Mesendoderm (in vitro differentiated cells): ENCODE measurements around the gene CRB2.
A peak's percentile ranks its signal among the peaks of the same experiment; 100 is the strongest.
"Not testable (repeated sequence)": the region's sequence is repeated elsewhere in the genome, so short reads cannot be mapped to it uniquely, and the experiment has no call there.

Source experiments
- DNase-seq: peaks from one replicate; pipeline ENCODE4 v3.0.0; 2013
- H2AK5ac ChIP-seq: 2 replicates; pipeline ENCODE4 v1.6.1; 2013; ENCODE audit warnings: low read length, inconsistent platforms
- H2BK120ac ChIP-seq: 2 replicates; pipeline ENCODE4 v1.6.1; 2013; ENCODE audit warnings: low read depth, mild to moderate bottlenecking, low read length, moderate library complexity, mixed read lengths
- H2BK15ac ChIP-seq: replicated peaks from 2 replicates; pipeline ENCODE4 v1.6.1; 2013; ENCODE audit warnings: low read depth, mild to moderate bottlenecking, moderate library complexity
- H2BK5ac ChIP-seq: 2 replicates; pipeline ENCODE4 v1.6.1; 2013; ENCODE audit warnings: low read length, inconsistent platforms
- H3K18ac ChIP-seq: 2 replicates; pipeline ENCODE4 v1.6.1; 2013; ENCODE audit warnings: mild to moderate bottlenecking, low read length, mixed read lengths
- H3K23ac ChIP-seq: one replicate; pipeline ENCODE4 v1.6.1; 2013; ENCODE audit warnings: low read length
- H3K27ac ChIP-seq: 2 replicates; pipeline ENCODE4 v1.5.1; 2013; ENCODE audit warnings: low read depth, mild to moderate bottlenecking, inconsistent platforms, low read length, moderate library complexity
- H3K27me3 ChIP-seq: 2 replicates; pipeline ENCODE4 v1.6.1; 2013; ENCODE audit warnings: low read length, control low read depth, mild to moderate bottlenecking, inconsistent platforms; ENCODE audit not compliant: insufficient read depth, poor library complexity
- H3K36me3 ChIP-seq: 2 replicates; pipeline ENCODE4 v1.6.1; 2013; ENCODE audit warnings: low read length, inconsistent platforms; ENCODE audit not compliant: control insufficient read depth, insufficient read depth
- H3K4ac ChIP-seq: one replicate; pipeline ENCODE4 v1.6.1; 2013; ENCODE audit warnings: low read depth, mild to moderate bottlenecking, low read length, moderate library complexity
- H3K4me1 ChIP-seq: 2 replicates; pipeline ENCODE4 v1.6.1; 2013; ENCODE audit warnings: low read depth, low read length, inconsistent platforms; ENCODE audit not compliant: control insufficient read depth
- H3K4me2 ChIP-seq: 2 replicates; pipeline ENCODE4 v1.6.1; 2013; ENCODE audit warnings: low read length
- H3K4me3 ChIP-seq: 2 replicates; pipeline ENCODE4 v1.5.1; 2013; ENCODE audit warnings: mild to moderate bottlenecking, low read length
- H3K56ac ChIP-seq: one replicate; pipeline ENCODE4 v1.6.1; 2013; ENCODE audit warnings: low read length
- H3K79me1 ChIP-seq: 2 replicates; pipeline ENCODE4 v1.6.1; 2013; ENCODE audit warnings: low read length, inconsistent platforms
- H3K79me2 ChIP-seq: 2 replicates; pipeline ENCODE4 v1.6.1; 2013; ENCODE audit warnings: mild to moderate bottlenecking, low read length; ENCODE audit not compliant: control insufficient read depth, insufficient read depth
- H3K9ac ChIP-seq: 2 replicates; pipeline ENCODE4 v1.6.1; 2013; ENCODE audit warnings: low read length, inconsistent platforms
- H4K5ac ChIP-seq: one replicate; pipeline ENCODE4 v1.6.1; 2013; ENCODE audit warnings: low read length
- H4K8ac ChIP-seq: one replicate; pipeline ENCODE4 v1.6.1; 2013; ENCODE audit warnings: low read depth, mild to moderate bottlenecking, control low read depth, low read length, moderate library complexity
- WGBS: extraction: QIAGEN DNeasy Blood & Tissue Kit; methylation state at CpG from one replicate; pipeline ENCODE4 v1.1.7; 2013; ENCODE audit warnings: low lambda C conversion rate, missing lambda C conversion rate; ENCODE audit not compliant: insufficient coverage; ENCODE audit errors: extremely low coverage; 5-methylcytosine and 5-hydroxymethylcytosine counted together

Gene CRB2

GRCh38 chr9:123398938-123399337, 42.9 kb downstream of the CRB2 start:
- not testable (repeated sequence) for H3K79me2 ChIP-seq, H4K8ac ChIP-seq, H3K18ac ChIP-seq, H3K4me3 ChIP-seq, H3K9ac ChIP-seq, H4K5ac ChIP-seq, H2BK120ac ChIP-seq, H3K79me1 ChIP-seq, H3K4me2 ChIP-seq, H2BK15ac ChIP-seq, DNase-seq, H2AK5ac ChIP-seq, H3K23ac ChIP-seq, H3K4ac ChIP-seq, H3K27ac ChIP-seq, H3K36me3 ChIP-seq, H3K27me3 ChIP-seq, H3K56ac ChIP-seq, H2BK5ac ChIP-seq
- H3K4me1 ChIP-seq: peaks cover 10% of the 10 kb centered on the region
- no CpG with 5 or more reads among the region's 14 CpGs for WGBS

- Histone ChIP-seq H2AK5ac (no peak overlapping the region), H2BK120ac (no peak overlapping the region), H3K4me2 (no peak overlapping the region), H4K8ac (no peak overlapping the region), H3K23ac (no peak overlapping the region), H3K36me3 (no peaks in the 10 kb centered on the region), H3K27me3 (no peaks in the 10 kb centered on the region), H3K4me3 (no peak overlapping the region), H3K56ac (no peak overlapping the region), H4K5ac (no peak overlapping the region), H3K4me1 (peaks cover 6% of the 10 kb centered on the region), H3K79me2 (no peaks in the 10 kb centered on the region), H3K9ac (no peak overlapping the region), H3K79me1 (no peaks in the 10 kb centered on the region), H2BK5ac (no peak overlapping the region), H2BK15ac (no peak overlapping the region), H3K4ac (no peak overlapping the region), H3K18ac (no peak overlapping the region), H3K27ac (no peak overlapping the region)
- no CpG with 5 or more reads among the region's 11 CpGs for WGBS
- DNase-seq: peak; percentile 51
These were observed 43.9 kb downstream of the CRB2 start for GRCh38 chr9:123399803-123400378.

- WGBS: no CpG with 5 or more reads among the region's 13 CpGs
- Histone ChIP-seq H3K4ac (no peak overlapping the region), H3K79me2 (no peaks in the 10 kb centered on the region), H3K18ac (no peak overlapping the region), H3K79me1 (no peaks in the 10 kb centered on the region), H4K8ac (no peak overlapping the region), H3K36me3 (no peaks in the 10 kb centered on the region), H3K23ac (no peak overlapping the region), H3K4me3 (no peak overlapping the region), H3K9ac (no peak overlapping the region), H3K4me2 (no peak overlapping the region), H3K27ac (no peak overlapping the region), H2AK5ac (no peak overlapping the region), H3K56ac (no peak overlapping the region), H4K5ac (no peak overlapping the region), H2BK120ac (no peak overlapping the region), H3K27me3 (no peaks in the 10 kb centered on the region), H2BK5ac (no peak overlapping the region), H2BK15ac (no peak overlapping the region), H3K4me1 (peaks cover 2% of the 10 kb centered on the region)
- no peak for DNase-seq
These were observed 45.0 kb downstream of the CRB2 start for GRCh38 chr9:123400926-123401503.

GRCh38 chr9:123401879-123402513, 46.0 kb downstream of the CRB2 start:
- H3K4me2 ChIP-seq: no peak overlapping the region
- H3K56ac ChIP-seq: no peak overlapping the region
- no peak overlapping the region for H3K9ac ChIP-seq
- no peak overlapping the region for H3K18ac ChIP-seq
- H2AK5ac ChIP-seq: no peak overlapping the region
- H3K27me3 ChIP-seq: no peaks in the 10 kb centered on the region
- no CpG with 5 or more reads among the region's 9 CpGs for WGBS
- H3K4me3 ChIP-seq: no peak overlapping the region
- H3K36me3 ChIP-seq: no peaks in the 10 kb centered on the region
- H3K79me1 ChIP-seq: no peaks in the 10 kb centered on the region
- no peak overlapping the region for H4K8ac ChIP-seq
- H4K5ac ChIP-seq: no peak overlapping the region
- H2BK15ac ChIP-seq: no peak overlapping the region
- DNase-seq: peak; percentile 60
- H2BK5ac ChIP-seq: no peak overlapping the region
- peaks cover 4% of the 10 kb centered on the region for H3K4me1 ChIP-seq
- H3K27ac ChIP-seq: no peak overlapping the region
- H3K4ac ChIP-seq: no peak overlapping the region
- H3K23ac ChIP-seq: no peak overlapping the region
- no peaks in the 10 kb centered on the region for H3K79me2 ChIP-seq
- H2BK120ac ChIP-seq: no peak overlapping the region

GRCh38 chr9:123402981-123403509, 47.0 kb downstream of the CRB2 start:
- no CpG with 5 or more reads among the region's 17 CpGs for WGBS
- Histone ChIP-seq H2BK5ac (no peak overlapping the region), H2AK5ac (no peak overlapping the region), H3K4me3 (no peak overlapping the region), H3K27ac (no peak overlapping the region), H4K8ac (no peak overlapping the region), H3K27me3 (no peaks in the 10 kb centered on the region), H3K4me2 (no peak overlapping the region), H3K56ac (no peak overlapping the region), H3K79me2 (no peaks in the 10 kb centered on the region), H3K36me3 (no peaks in the 10 kb centered on the region), H3K4me1 (peaks cover 4% of the 10 kb centered on the region), H3K79me1 (no peaks in the 10 kb centered on the region), H2BK15ac (no peak overlapping the region), H3K18ac (no peak overlapping the region), H4K5ac (no peak overlapping the region), H2BK120ac (no peak overlapping the region), H3K23ac (no peak overlapping the region), H3K9ac (no peak overlapping the region), H3K4ac (no peak overlapping the region)
- DNase-seq: no peak
